Pons (tissue), 1 donor: ENCODE measurements around the gene COMMD3.
"Not testable (repeated sequence)": the region's sequence is repeated elsewhere in the genome, so short reads cannot be mapped to it uniquely, and the experiment has no call there.

ENCODE experiments used
- DNase-seq: peaks from one replicate; pipeline ENCODE4 v3.0.0-alpha.2; 2016; ENCODE audit warnings: low spot score

Gene COMMD3

GRCh38 chr10:22338931-22339330, 22.7 kb downstream of the COMMD3 start:
- DNase-seq = no peak

- peak; percentile 82 for DNase-seq
These were observed 23.7 kb downstream of the COMMD3 start for GRCh38 chr10:22339761-22340328.

- DNase-seq = no peak
These were observed 24.4 kb downstream of the COMMD3 start for GRCh38 chr10:22340329-22341189.

- peak; percentile 44 for DNase-seq
These were observed 25.2 kb downstream of the COMMD3 start for GRCh38 chr10:22341190-22341925.

- DNase-seq = no peak
These were observed 25.7 kb downstream of the COMMD3 start for GRCh38 chr10:22341926-22342196.

GRCh38 chr10:22342421-22342820, 26.2 kb downstream of the COMMD3 start:
- no peak for DNase-seq

GRCh38 chr10:22343731-22344130, 27.5 kb downstream of the COMMD3 start:
- DNase-seq = no peak

- DNase-seq = no peak
These were observed 28.1 kb downstream of the COMMD3 start for GRCh38 chr10:22344249-22344648.

- DNase-seq = no peak
These were observed 28.7 kb downstream of the COMMD3 start for GRCh38 chr10:22344781-22345300.

- DNase-seq = no peak
These were observed 29.3 kb downstream of the COMMD3 start, which contains the start of gene SPAG6 for GRCh38 chr10:22345301-22346095. Gene SPAG6 (plus strand): TSS chr10:22345496. CDS start chr10:22345612, 116 bp downstream.

- no peak for DNase-seq
These were observed 30.0 kb downstream of the COMMD3 start for GRCh38 chr10:22346096-22346661.

- DNase-seq = no peak
These were observed 33.6 kb downstream of the COMMD3 start for GRCh38 chr10:22349755-22350154.

- no peak for DNase-seq
These were observed 35.0 kb downstream of the COMMD3 start for GRCh38 chr10:22351131-22351703.

- no peak for DNase-seq
These were observed 40.2 kb downstream of the COMMD3 start for GRCh38 chr10:22356324-22356873.

- not testable (repeated sequence) for DNase-seq
These were observed 41.6 kb downstream of the COMMD3 start for GRCh38 chr10:22357770-22358169.

GRCh38 chr10:22363305-22363704, 47.1 kb downstream of the COMMD3 start:
- DNase-seq = no peak

- DNase-seq = no peak
These were observed 48.4 kb downstream of the COMMD3 start for GRCh38 chr10:22364407-22365140.

- peak; percentile 75 for DNase-seq
These were observed 49.0 kb downstream of the COMMD3 start for GRCh38 chr10:22365233-22365632.

- no peak for DNase-seq
These were observed 49.7 kb downstream of the COMMD3 start for GRCh38 chr10:22365644-22366434.

- DNase-seq = no peak
These were observed 50.2 kb downstream of the COMMD3 start for GRCh38 chr10:22366435-22366703.
